Gastrocnemius medialis (tissue), 4 donors: ENCODE results near the gene RCAN3. TPM values are rescaled to one million over a fixed set of nuclear protein-coding genes. Genes with fewer than 3 reads are reported as not detected.

Experiments used
- ATAC-seq, 2 donors: fragments of 150-250 bp; one replicate each; pipeline ENCODE4 v1.9.1; 2016
- DNase-seq, 2 donors: peaks; one replicate each; pipeline ENCODE4 v3.0.0-alpha.2; 2019
- H3K27ac ChIP-seq, 4 donors: fragments of 200-600 bp; sonication (generic); 1 replicate in 1 of 4; 2 replicates in 3 of 4; pipeline ENCODE4 v1.5.1; 2016 to 2018; ENCODE audit warnings: mild to moderate bottlenecking in 2 of 4, moderate library complexity in 1 of 4
- H3K27me3 ChIP-seq, 3 donors: fragments of 200-600 bp; sonication (generic) in 2 of 3; 1 replicate in 1 of 3; 2 replicates in 2 of 3; pipeline versions ENCODE4 v1.5.1 to v1.6.0; 2016 to 2019; ENCODE audit warnings: mild to moderate bottlenecking in 1 of 3, moderate library complexity in 1 of 3
- H3K36me3 ChIP-seq, 2 donors: fragments of 200-600 bp; sonication (generic) in 1 of 2; one replicate each; pipeline ENCODE4 v1.5.1; 2017 to 2018
- H3K4me1 ChIP-seq, 2 donors: fragments of 200-600 bp; sonication (generic) in 1 of 2; one replicate each; pipeline ENCODE4 v1.5.1; 2016 to 2017; ENCODE audit warnings: mild to moderate bottlenecking in 2 of 2
- H3K4me3 ChIP-seq, 4 donors: fragments of 200-600 bp; sonication (generic) in 3 of 4; 1 replicate in 1 of 4; 2 replicates in 3 of 4; pipeline ENCODE4 v1.5.1; 2016 to 2019; ENCODE audit warnings: mild to moderate bottlenecking in 2 of 4
- H3K9me3 ChIP-seq, 3 donors: fragments of 200-600 bp; sonication (generic) in 2 of 3; 1 replicate in 1 of 3; 2 replicates in 2 of 3; pipeline ENCODE4 v1.5.1; 2016 to 2019
- POLR2A ChIP-seq, 2 donors: fragments of 450-650 bp; IDR thresholded peaks; one replicate each; pipeline ENCODE4 v1.6.1; 2017; ENCODE audit warnings: antibody characterized with exemption in 2 of 2, mild to moderate bottlenecking in 2 of 2, moderate library complexity in 2 of 2
- in situ Hi-C, 4 donors: fragments of 200-750 bp; cut with MboI; loops; one replicate each; pipeline versions ENCODE4 v1.15.0 to v1.8.0; 2017; ENCODE audit warnings: low sequenced_read_pairs in 4 of 4
- intact Hi-C: fragments of 100-400 bp; cut with DNase I; formaldehyde crosslinking; loops from one replicate; pipeline ENCODE4 v1.15.1; 2023; ENCODE audit warnings: low total_unique reads
- total RNA-seq, 4 donors: library from RNA; depleted of rRNA; stranded (reverse); fragments of >200 nt; gene quantifications; one replicate each; pipeline versions ENCODE4 v1.1.0 to v1.2.3, GENCODE V29; 2016
- TF ChIP-seq, protein P1 (sequence below), 5 experiments: fragments of 450-650 bp in 3 of 5; fragments of 200-600 bp in 2 of 5; sonication (generic) in 2 of 5; IDR thresholded peaks in 4 of 5; conservative IDR thresholded peaks in 1 of 5; 1 replicate in 4 of 5; 2 replicates in 1 of 5; pipeline ENCODE4 v1.5.1; 2016 to 2019; ENCODE audit warnings: antibody characterized with exemption in 5 of 5, mild to moderate bottlenecking in 3 of 5, moderate library complexity in 3 of 5

The RCAN3 gene
- total RNA-seq, 4 donors from 2014 or later = 1.3 to 2.1 (median 1.8) TPM

DNA sequence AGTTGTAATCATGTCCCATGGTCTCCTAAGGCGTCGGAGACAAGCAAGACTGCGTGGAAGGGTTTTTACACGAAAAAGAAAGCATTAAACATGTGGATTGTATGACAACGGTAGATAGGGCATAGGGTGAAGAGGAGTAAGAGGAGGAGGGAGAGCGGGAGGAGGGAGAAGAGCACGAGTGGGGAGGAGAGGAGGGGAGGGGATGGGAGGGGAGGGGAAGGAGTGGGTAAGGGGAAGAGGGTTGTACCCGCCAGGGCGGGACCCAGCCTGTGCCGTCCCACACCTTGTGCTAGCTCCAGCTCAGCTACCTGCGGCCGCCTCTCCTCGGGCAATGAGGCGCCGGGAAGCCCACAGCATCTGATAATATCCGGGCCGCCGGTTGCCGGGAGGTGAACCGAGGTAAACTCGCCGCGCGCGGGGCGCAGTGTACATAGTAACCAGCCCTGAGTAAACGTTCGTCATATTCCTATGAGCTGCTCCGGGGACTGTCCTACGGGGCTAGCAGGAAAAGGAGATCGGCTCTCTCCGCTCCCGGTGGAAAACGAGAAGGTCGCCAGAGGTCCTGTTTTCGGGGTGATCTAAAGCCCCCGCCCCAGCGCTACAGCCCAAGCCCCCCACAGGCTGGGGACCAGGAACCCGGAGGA, 449 bp upstream of the RCAN3 start:
- H3K27me3 ChIP-seq = peaks cover 2 to 41% (median 28%) of the 10 kb centered on the region in 3 donors
- H3K4me3 ChIP-seq = peak overlapping the region; percentile 61 to 65 (median 62)
- DNase-seq (peak in 1 of 2 donors; percentile 18), ATAC-seq (peak; percentile 66 to 71)
- in situ Hi-C loops (no loop called here), intact Hi-C loops (no loop called here)
- no peak for TF ChIP-seq POLR2A (IDR thresholded peaks at IDR 0.05)
- TF ChIP-seq, protein P1, sequence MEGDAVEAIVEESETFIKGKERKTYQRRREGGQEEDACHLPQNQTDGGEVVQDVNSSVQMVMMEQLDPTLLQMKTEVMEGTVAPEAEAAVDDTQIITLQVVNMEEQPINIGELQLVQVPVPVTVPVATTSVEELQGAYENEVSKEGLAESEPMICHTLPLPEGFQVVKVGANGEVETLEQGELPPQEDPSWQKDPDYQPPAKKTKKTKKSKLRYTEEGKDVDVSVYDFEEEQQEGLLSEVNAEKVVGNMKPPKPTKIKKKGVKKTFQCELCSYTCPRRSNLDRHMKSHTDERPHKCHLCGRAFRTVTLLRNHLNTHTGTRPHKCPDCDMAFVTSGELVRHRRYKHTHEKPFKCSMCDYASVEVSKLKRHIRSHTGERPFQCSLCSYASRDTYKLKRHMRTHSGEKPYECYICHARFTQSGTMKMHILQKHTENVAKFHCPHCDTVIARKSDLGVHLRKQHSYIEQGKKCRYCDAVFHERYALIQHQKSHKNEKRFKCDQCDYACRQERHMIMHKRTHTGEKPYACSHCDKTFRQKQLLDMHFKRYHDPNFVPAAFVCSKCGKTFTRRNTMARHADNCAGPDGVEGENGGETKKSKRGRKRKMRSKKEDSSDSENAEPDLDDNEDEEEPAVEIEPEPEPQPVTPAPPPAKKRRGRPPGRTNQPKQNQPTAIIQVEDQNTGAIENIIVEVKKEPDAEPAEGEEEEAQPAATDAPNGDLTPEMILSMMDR (IDR thresholded peaks at IDR 0.05 in 4 of 5, conservative IDR thresholded peaks at IDR 0.05 in 1 of 5) = no peak
- H3K36me3 ChIP-seq = no peaks in the 10 kb centered on the region
- no peaks in the 10 kb centered on the region for H3K4me1 ChIP-seq
- H3K27ac ChIP-seq = peak overlapping the region; percentile 50 to 74 (median 66)
- no peaks in the 10 kb centered on the region for H3K9me3 ChIP-seq

DNA sequence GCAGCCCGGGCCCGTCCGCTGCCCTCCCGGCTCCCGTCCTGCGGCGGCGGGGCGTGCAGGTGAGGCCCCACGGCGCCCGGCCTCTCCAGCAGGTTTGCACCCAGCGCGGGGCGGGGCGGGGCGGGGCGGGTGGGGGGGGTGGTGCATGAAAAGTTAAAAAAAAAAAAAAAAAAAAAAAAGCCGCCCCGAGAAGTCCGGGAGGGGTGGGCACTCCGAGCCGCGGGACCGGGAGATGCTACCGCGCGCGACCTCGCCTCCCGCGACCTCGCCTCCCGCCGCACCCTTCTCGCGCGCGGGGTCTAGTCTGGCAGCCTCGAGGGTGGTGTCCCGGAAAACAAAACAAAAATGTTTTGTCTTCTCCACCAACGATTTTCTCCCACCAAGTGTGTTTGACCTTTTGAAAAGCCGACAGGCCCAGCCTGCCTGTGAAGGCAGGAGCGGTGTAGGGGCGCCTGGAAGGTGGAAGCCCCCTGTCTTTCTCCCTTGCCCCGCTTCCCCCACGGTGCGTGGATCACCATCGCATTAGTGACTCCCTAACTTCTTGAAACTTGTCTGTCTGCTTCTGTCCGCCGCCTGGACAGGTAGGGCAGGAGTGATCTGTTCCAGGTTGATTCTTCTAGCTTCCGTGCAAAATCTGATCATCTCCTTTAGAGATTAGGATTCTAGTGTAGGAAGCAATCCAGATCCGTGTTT, 569 bp downstream of the RCAN3 start:
- no peaks in the 10 kb centered on the region for H3K36me3 ChIP-seq
- H3K4me3 ChIP-seq = peak overlapping the region; percentile 38 to 64 (median 53)
- H3K27ac ChIP-seq = peak overlapping the region in 3 of 4 donors; percentile 10 to 74 (median 34)
- no peak for DNase-seq
- no peak for ATAC-seq
- in situ Hi-C loops = no loop called here
- H3K27me3 ChIP-seq = peaks cover 2 to 45% (median 28%) of the 10 kb centered on the region in 3 donors
- TF ChIP-seq, protein P1 (IDR thresholded peaks at IDR 0.05 in 4 of 5, conservative IDR thresholded peaks at IDR 0.05 in 1 of 5) = no peak
- TF ChIP-seq POLR2A (IDR thresholded peaks at IDR 0.05) = no peak
- no peaks in the 10 kb centered on the region for H3K9me3 ChIP-seq
- intact Hi-C loops = no loop called here
- no peaks in the 10 kb centered on the region for H3K4me1 ChIP-seq

DNA sequence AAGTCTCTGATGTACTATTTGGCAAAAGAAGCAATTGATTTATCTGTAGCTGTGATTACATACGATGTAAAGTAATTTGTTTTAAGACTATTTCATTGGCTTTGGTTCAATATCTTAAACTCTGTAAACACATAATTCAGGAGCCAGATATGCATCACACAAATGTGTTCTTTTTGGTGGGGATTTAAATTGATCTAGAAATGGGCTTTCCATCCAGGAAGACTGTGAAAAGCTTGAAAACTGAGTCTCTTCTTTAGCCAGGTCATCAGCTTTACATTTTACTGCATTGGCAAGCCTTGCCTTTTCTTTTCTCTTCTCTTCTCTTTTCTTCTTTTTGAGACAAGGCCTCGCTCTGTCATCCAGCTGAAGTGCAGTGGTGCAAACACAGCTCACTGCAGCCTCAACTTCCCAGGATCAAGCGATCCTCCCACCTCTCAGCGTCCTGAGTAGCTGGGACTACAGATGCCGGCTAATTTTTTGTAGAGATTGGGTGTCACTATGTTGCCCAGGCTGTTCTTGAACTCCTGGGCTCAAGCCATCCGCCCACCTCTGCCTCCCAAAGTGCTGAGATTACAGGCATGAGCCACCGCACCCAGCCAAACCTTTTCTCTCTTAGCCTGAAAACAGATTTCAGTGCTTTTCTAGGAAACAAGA, 1.4 kb downstream of the RCAN3 start:
- Histone ChIP-seq H3K27me3 (peaks cover 2 to 46% (median 28%) of the 10 kb centered on the region in 3 donors), H3K9me3 (no peaks in the 10 kb centered on the region), H3K4me1 (no peaks in the 10 kb centered on the region), H3K36me3 (no peaks in the 10 kb centered on the region), H3K4me3 (peak overlapping the region in 1 of 4 donors; percentile 64), H3K27ac (no peak overlapping the region)
- intact Hi-C loops (no loop called here), in situ Hi-C loops (no loop called here)
- DNase-seq = no peak
- TF ChIP-seq, protein P1 (IDR thresholded peaks at IDR 0.05 in 4 of 5, conservative IDR thresholded peaks at IDR 0.05 in 1 of 5) = no peak
- TF ChIP-seq POLR2A (IDR thresholded peaks at IDR 0.05) = no peak
- no peak for ATAC-seq

DNA sequence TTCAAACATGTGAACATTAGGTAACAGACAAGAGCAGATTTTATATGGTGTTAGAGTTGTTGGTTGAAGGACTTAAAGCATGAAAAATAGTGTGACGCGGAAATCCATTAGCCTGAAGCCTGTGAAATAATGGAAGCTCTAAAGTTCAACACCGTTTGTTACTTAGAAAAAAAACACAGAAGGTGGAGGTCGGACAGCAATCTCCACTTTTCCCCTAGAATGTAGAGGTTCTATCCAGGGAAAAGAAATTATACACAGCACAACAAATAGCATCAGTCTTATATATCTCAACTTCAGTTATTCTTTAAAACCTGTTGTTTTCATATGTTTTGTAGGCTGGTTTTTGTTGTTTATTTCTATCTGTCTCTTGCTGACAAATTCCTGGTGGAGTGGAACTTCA, 1.9 kb downstream of the RCAN3 start:
- H3K4me1 ChIP-seq = no peaks in the 10 kb centered on the region
- no peaks in the 10 kb centered on the region for H3K9me3 ChIP-seq
- TF ChIP-seq, protein P1 (IDR thresholded peaks at IDR 0.05 in 4 of 5, conservative IDR thresholded peaks at IDR 0.05 in 1 of 5) = no peak
- no peak for TF ChIP-seq POLR2A (IDR thresholded peaks at IDR 0.05)
- no peak overlapping the region for H3K27ac ChIP-seq
- peaks cover 2 to 46% (median 28%) of the 10 kb centered on the region in 3 donors for H3K27me3 ChIP-seq
- intact Hi-C loops (no loop called here), in situ Hi-C loops (no loop called here)
- H3K36me3 ChIP-seq = no peaks in the 10 kb centered on the region
- H3K4me3 ChIP-seq = no peak overlapping the region
- ATAC-seq (no peak), DNase-seq (no peak)
